GM18502 (cell line): Measurements from ENCODE around the gene LRR1.
"Not testable (repeated sequence)": the region's sequence is repeated elsewhere in the genome, so short reads cannot be mapped to it uniquely, and the experiment has no call there.

Experiments
- ATAC-seq: cut with Tn5 transposase; IDR thresholded peaks from one replicate; pipeline ENCODE4 v1.9.1; 2021; ENCODE audit warnings: mild to moderate bottlenecking; ENCODE audit not compliant: unreplicated experiment, poor library complexity

The LRR1 gene

GRCh38 chr14:49585803-49586672 lies 12.7 kb upstream of the LRR1 start, which contains the start of gene RPS29:
Gene RPS29 (minus strand): TSS chr14:49586380. CDS start chr14:49586346, 34 bp downstream.
- ATAC-seq = peak; percentile 84

GRCh38 chr14:49586673-49587460 lies 11.9 kb upstream of the LRR1 start:
- ATAC-seq = peak; percentile 33

GRCh38 chr14:49589387-49589786 lies 9.4 kb upstream of the LRR1 start:
- ATAC-seq = no peak

GRCh38 chr14:49593016-49593415 lies 5.7 kb upstream of the LRR1 start:
- no peak for ATAC-seq

- no peak for ATAC-seq
Observed at GRCh38 chr14:49594347-49595091, 4.2 kb upstream of the LRR1 start.

GRCh38 chr14:49598189-49598484 lies 603 bp upstream of the LRR1 start:
- no peak for ATAC-seq

- no peak for ATAC-seq
Observed at GRCh38 chr14:49607583-49607982, 8.8 kb downstream of the LRR1 start.

GRCh38 chr14:49612251-49612650 lies 13.5 kb downstream of the LRR1 start:
- ATAC-seq = no peak

GRCh38 chr14:49612671-49613070 lies 13.9 kb downstream of the LRR1 start:
- no peak for ATAC-seq

GRCh38 chr14:49614196-49614595 lies 15.5 kb downstream of the LRR1 start:
- ATAC-seq = no peak

GRCh38 chr14:49615776-49616175 lies 17.0 kb downstream of the LRR1 start:
- ATAC-seq = no peak

- no peak for ATAC-seq
Observed at GRCh38 chr14:49617852-49618519, 19.2 kb downstream of the LRR1 start.

- ATAC-seq = not testable (repeated sequence)
Observed at GRCh38 chr14:49619273-49619672, 20.5 kb downstream of the LRR1 start.

GRCh38 chr14:49619730-49620129 lies 21.0 kb downstream of the LRR1 start:
- ATAC-seq = no peak

GRCh38 chr14:49620182-49621113 lies 21.7 kb downstream of the LRR1 start, which contains the start of the genes MGAT2 and RPL36AL:
Gene MGAT2 (plus strand): TSS chr14:49620799. CDS start chr14:49621269, 470 bp downstream.
Gene RPL36AL (minus strand): TSS chr14:49620626. CDS start chr14:49619104, 1,522 bp downstream.
- ATAC-seq = peak; percentile 93

GRCh38 chr14:49621114-49621881 lies 22.6 kb downstream of the LRR1 start:
- peak; percentile 25 for ATAC-seq

- no peak for ATAC-seq
Observed at GRCh38 chr14:49622022-49622607, 23.4 kb downstream of the LRR1 start.

GRCh38 chr14:49623387-49623786 lies 24.6 kb downstream of the LRR1 start:
- no peak for ATAC-seq
